HEK293 (cell line): ENCODE measurements around the gene RAB44.

Source experiments
- CTCF ChIA-PET: fragments of 350-600 bp; formaldehyde crosslinking; extraction: SDS; loops from one replicate; lab custom pipeline; 2021; ENCODE audit warnings: antibody characterized with exemption; lab: Yijun Ruan, JAX
- POLR2A ChIA-PET: fragments of 300-600 bp; formaldehyde crosslinking; extraction: SDS; loops from one replicate; lab custom pipeline; 2020; ENCODE audit warnings: antibody characterized with exemption, inconsistent platforms; lab: Yijun Ruan, JAX
- H3K27ac ChIP-seq: fragments of 200-500 bp; sonication (Bioruptor generic); 2 replicates; pipeline ENCODE4 v1.5.1; 2014; ENCODE audit warnings: low read depth, low read length, control low read depth, inconsistent platforms; ENCODE audit errors: extremely low read depth
- H3K36me3 ChIP-seq, 2 experiments: fragments of 200-500 bp in 1 of 2; sonication (Bioruptor generic) in 1 of 2; 1 replicate in 1 of 2; 2 replicates in 1 of 2; pipeline ENCODE4 v1.5.1; 2014 to 2017; ENCODE audit warnings: inconsistent platforms in 2 of 2, low read length in 2 of 2; ENCODE audit not compliant: control insufficient read depth in 2 of 2, insufficient read depth in 1 of 2
- H3K4me1 ChIP-seq: fragments of 200-500 bp; sonication (Bioruptor generic); 2 replicates; pipeline ENCODE4 v1.5.1; 2014; ENCODE audit warnings: mild to moderate bottlenecking, low read length, inconsistent platforms; ENCODE audit not compliant: control insufficient read depth, insufficient read depth
- H3K4me3 ChIP-seq: 2 replicates; pipeline ENCODE4 v1.5.1; 2011; ENCODE audit warnings: low read depth, mild to moderate bottlenecking, control low read depth, low read length, moderate library complexity
- H3K9me3 ChIP-seq: fragments of 200-500 bp; sonication (Bioruptor generic); 2 replicates; pipeline ENCODE4 v1.5.1; 2014; ENCODE audit warnings: low read depth, low read length, inconsistent platforms; ENCODE audit not compliant: control insufficient read depth, insufficient read depth
- BCL11B ChIP-seq: fragments of 450-650 bp; formaldehyde crosslinking; IDR thresholded peaks from 2 replicates; pipeline ENCODE4 v1.5.1; 2016; ENCODE audit warnings: low read depth, missing biosample characterization, missing genetic modification characterization
- GLI2 ChIP-seq: fragments of 450-650 bp; formaldehyde crosslinking; IDR thresholded peaks from 2 replicates; pipeline ENCODE4; 2017; ENCODE audit warnings: missing biosample characterization, missing genetic modification characterization, low read depth, borderline replicate concordance
- HOXD13 ChIP-seq: sonication (generic); formaldehyde crosslinking; IDR thresholded peaks from 2 replicates; pipeline ENCODE4 v1.8.0; 2022; ENCODE audit warnings: missing genetic modification reagents, borderline replicate concordance
- MZF1 ChIP-seq: fragments of 450-650 bp; formaldehyde crosslinking; IDR thresholded peaks from 2 replicates; pipeline ENCODE4 v1.5.1; 2017; ENCODE audit warnings: missing biosample characterization, missing genetic modification characterization, borderline replicate concordance
- SP3 ChIP-seq: fragments of 450-650 bp; formaldehyde crosslinking; IDR thresholded peaks from 2 replicates; pipeline ENCODE4 v1.5.1; 2016; ENCODE audit warnings: missing biosample characterization, missing genetic modification characterization
- ZBTB49 ChIP-seq: fragments of 450-650 bp; formaldehyde crosslinking; IDR thresholded peaks from 2 replicates; pipeline ENCODE4 v1.5.1; 2016; ENCODE audit warnings: missing biosample characterization, missing genetic modification characterization, low read depth
- ZNF138 ChIP-seq: fragments of 450-650 bp; formaldehyde crosslinking; IDR thresholded peaks from 2 replicates; pipeline ENCODE4 v1.5.1; 2016; ENCODE audit warnings: missing biosample characterization, missing genetic modification characterization, borderline replicate concordance
- ZNF155 ChIP-seq: fragments of 450-650 bp; formaldehyde crosslinking; IDR thresholded peaks from 2 replicates; pipeline ENCODE4 v1.5.1; 2016; ENCODE audit warnings: missing biosample characterization, missing genetic modification characterization
- ZNF175 ChIP-seq: fragments of 450-650 bp; formaldehyde crosslinking; IDR thresholded peaks from 2 replicates; pipeline ENCODE4 v1.5.1; 2016; ENCODE audit warnings: missing biosample characterization, missing genetic modification characterization
- ZNF248 ChIP-seq: fragments of 450-650 bp; formaldehyde crosslinking; IDR thresholded peaks from 2 replicates; pipeline ENCODE4 v1.5.1; 2017; ENCODE audit warnings: missing biosample characterization, missing genetic modification characterization
- ZNF37A ChIP-seq: fragments of 450-650 bp; IDR thresholded peaks from 2 replicates; pipeline ENCODE4 v1.5.1; 2018; ENCODE audit warnings: missing biosample characterization, missing genetic modification characterization
- ZNF423 ChIP-seq: fragments of 450-650 bp; formaldehyde crosslinking; IDR thresholded peaks from 2 replicates; pipeline ENCODE4 v1.5.1; 2016; ENCODE audit warnings: missing biosample characterization, missing genetic modification characterization
- ZNF610 ChIP-seq: fragments of 450-650 bp; formaldehyde crosslinking; IDR thresholded peaks from 2 replicates; pipeline ENCODE4 v1.5.1; 2016; ENCODE audit warnings: missing biosample characterization, missing genetic modification characterization, borderline replicate concordance
- ZNF629 ChIP-seq: fragments of 450-650 bp; formaldehyde crosslinking; IDR thresholded peaks from 2 replicates; pipeline ENCODE4 v1.5.1; 2017; ENCODE audit warnings: missing biosample characterization, missing genetic modification characterization
- ZNF701 ChIP-seq: fragments of 450-650 bp; formaldehyde crosslinking; IDR thresholded peaks from 2 replicates; pipeline ENCODE4 v1.5.1; 2016; ENCODE audit warnings: missing biosample characterization, missing genetic modification characterization
- ZNF843 ChIP-seq: fragments of 450-650 bp; formaldehyde crosslinking; IDR thresholded peaks from 2 replicates; pipeline ENCODE4 v1.5.1; 2016; ENCODE audit warnings: missing biosample characterization, missing genetic modification characterization
- ZSCAN18 ChIP-seq: fragments of 450-650 bp; formaldehyde crosslinking; IDR thresholded peaks from 2 replicates; pipeline ENCODE4 v1.5.1; 2016; ENCODE audit warnings: missing biosample characterization, missing genetic modification characterization
- ZSCAN23 ChIP-seq: fragments of 450-650 bp; formaldehyde crosslinking; IDR thresholded peaks from 2 replicates; pipeline ENCODE4 v1.5.1; 2016; ENCODE audit warnings: missing biosample characterization, missing genetic modification characterization
- TF ChIP-seq, protein P1 (sequence below): sonication (generic); formaldehyde crosslinking; IDR thresholded peaks from 2 replicates; pipeline ENCODE4 v1.8.1; 2022; ENCODE audit warnings: mild to moderate bottlenecking, moderate library complexity, missing genetic modification reagents
- TF ChIP-seq, protein P2 (sequence below): fragments of 450-650 bp; formaldehyde crosslinking; IDR thresholded peaks from 2 replicates; pipeline ENCODE4 v1.5.1; 2017; ENCODE audit warnings: missing biosample characterization, missing genetic modification characterization
- TF ChIP-seq, protein P3 (sequence below): fragments of 450-650 bp; formaldehyde crosslinking; IDR thresholded peaks from 2 replicates; pipeline ENCODE4 v1.5.1; 2016; ENCODE audit warnings: missing biosample characterization, missing genetic modification characterization
- TF ChIP-seq, protein P4 (sequence below): fragments of 450-650 bp; formaldehyde crosslinking; IDR thresholded peaks from 2 replicates; pipeline ENCODE4 v1.5.1; 2016; ENCODE audit warnings: missing biosample characterization, missing genetic modification characterization

Gene RAB44

DNA sequence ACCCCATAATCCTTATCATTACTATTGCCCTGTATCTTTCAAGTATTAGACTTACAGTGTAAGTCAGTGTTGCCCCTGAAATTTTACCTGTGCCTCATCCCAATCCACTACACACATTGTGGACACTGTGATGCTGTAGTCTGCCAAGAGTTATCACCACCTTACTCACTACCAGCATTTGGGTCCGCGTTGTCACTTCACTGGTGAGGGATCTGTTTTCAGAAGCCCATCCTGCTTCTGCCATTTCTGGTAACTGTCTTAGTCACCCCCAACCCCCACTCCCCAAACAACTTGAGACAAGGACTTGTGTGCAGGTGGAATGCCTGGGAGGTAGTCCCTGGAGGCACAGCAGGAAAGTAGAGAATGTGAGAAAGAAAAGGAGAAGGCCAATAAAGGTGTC is 6.0 kb upstream of the RAB44 start:
- Histone ChIP-seq H3K9me3 (no peaks in the 10 kb centered on the region), H3K27ac (no peak overlapping the region), H3K36me3 (peaks cover 5 to 9% of the 10 kb centered on the region in 2 experiments), H3K4me1 (no peaks in the 10 kb centered on the region), H3K4me3 (no peak overlapping the region)
- no peak for TF ChIP-seq MZF1 (tag by site-specific recombination)
- TF ChIP-seq ZBTB49 (tag by site-specific recombination): no peak
- TF ChIP-seq, protein P1, sequence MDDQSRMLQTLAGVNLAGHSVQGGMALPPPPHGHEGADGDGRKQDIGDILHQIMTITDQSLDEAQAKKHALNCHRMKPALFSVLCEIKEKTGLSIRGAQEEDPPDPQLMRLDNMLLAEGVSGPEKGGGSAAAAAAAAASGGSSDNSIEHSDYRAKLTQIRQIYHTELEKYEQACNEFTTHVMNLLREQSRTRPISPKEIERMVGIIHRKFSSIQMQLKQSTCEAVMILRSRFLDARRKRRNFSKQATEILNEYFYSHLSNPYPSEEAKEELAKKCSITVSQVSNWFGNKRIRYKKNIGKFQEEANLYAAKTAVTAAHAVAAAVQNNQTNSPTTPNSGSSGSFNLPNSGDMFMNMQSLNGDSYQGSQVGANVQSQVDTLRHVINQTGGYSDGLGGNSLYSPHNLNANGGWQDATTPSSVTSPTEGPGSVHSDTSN (CRISPR knock-in tag): no peak
- no peak for TF ChIP-seq ZNF37A (tag by site-specific recombination)
- TF ChIP-seq GLI2: no peak
- no peak for TF ChIP-seq ZNF843 (tag by site-specific recombination)
- ChIA-PET CTCF (no interaction called here), POLR2A (interaction anchor here (2.5 kb wide), 1 partner anchor 13 kb away, joined by 11 read pairs; the partner anchor contains the start of gene CDKN1A)

DNA sequence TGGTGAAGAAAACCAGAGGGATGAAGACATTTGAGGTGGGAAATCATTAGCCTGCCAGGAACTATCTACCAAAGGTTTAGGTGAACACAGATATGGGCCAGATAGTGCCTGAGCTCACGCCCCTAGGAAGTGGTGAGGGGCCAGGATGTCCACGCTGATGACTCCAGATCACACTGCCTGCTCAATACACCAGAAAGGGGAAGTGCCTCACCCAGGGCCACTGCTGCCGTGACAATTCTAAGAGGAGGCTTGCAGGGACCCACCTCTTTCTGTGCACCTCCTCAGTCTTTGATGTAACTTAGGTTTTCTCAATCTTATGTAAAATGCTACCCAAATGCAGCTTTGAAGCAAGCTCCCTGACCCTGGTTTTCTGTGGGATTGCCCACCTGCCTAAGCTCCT is 5.4 kb upstream of the RAB44 start:
- H3K4me3 ChIP-seq: no peak overlapping the region
- no peak overlapping the region for H3K27ac ChIP-seq
- H3K9me3 ChIP-seq: no peaks in the 10 kb centered on the region
- H3K36me3 ChIP-seq: peaks cover 3 to 5% of the 10 kb centered on the region in 2 experiments
- ChIA-PET POLR2A (interaction anchor here (0.6 kb wide), 1 partner anchor 83 kb away, joined by 3 read pairs; no protein-coding TSS in a partner anchor), CTCF (interaction anchor here (0.7 to 1.0 kb wide), 2 partner anchors 11 to 67 kb away, joined by 4 read pairs; no protein-coding TSS in a partner anchor)
- H3K4me1 ChIP-seq: no peaks in the 10 kb centered on the region
- no peak for TF ChIP-seq ZNF629 (tag by site-specific recombination)
- TF ChIP-seq ZNF155: no peak
- no peak for TF ChIP-seq ZNF175 (tag by site-specific recombination)
- TF ChIP-seq, protein P2, sequence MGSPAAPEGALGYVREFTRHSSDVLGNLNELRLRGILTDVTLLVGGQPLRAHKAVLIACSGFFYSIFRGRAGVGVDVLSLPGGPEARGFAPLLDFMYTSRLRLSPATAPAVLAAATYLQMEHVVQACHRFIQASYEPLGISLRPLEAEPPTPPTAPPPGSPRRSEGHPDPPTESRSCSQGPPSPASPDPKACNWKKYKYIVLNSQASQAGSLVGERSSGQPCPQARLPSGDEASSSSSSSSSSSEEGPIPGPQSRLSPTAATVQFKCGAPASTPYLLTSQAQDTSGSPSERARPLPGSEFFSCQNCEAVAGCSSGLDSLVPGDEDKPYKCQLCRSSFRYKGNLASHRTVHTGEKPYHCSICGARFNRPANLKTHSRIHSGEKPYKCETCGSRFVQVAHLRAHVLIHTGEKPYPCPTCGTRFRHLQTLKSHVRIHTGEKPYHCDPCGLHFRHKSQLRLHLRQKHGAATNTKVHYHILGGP (tag by site-specific recombination): no peak
- TF ChIP-seq ZNF248 (tag by site-specific recombination): no peak
- TF ChIP-seq ZNF138 (tag by site-specific recombination): no peak
- no peak for TF ChIP-seq ZSCAN18 (tag by site-specific recombination)
- TF ChIP-seq ZSCAN23 (tag by site-specific recombination): no peak
- TF ChIP-seq, protein P3, sequence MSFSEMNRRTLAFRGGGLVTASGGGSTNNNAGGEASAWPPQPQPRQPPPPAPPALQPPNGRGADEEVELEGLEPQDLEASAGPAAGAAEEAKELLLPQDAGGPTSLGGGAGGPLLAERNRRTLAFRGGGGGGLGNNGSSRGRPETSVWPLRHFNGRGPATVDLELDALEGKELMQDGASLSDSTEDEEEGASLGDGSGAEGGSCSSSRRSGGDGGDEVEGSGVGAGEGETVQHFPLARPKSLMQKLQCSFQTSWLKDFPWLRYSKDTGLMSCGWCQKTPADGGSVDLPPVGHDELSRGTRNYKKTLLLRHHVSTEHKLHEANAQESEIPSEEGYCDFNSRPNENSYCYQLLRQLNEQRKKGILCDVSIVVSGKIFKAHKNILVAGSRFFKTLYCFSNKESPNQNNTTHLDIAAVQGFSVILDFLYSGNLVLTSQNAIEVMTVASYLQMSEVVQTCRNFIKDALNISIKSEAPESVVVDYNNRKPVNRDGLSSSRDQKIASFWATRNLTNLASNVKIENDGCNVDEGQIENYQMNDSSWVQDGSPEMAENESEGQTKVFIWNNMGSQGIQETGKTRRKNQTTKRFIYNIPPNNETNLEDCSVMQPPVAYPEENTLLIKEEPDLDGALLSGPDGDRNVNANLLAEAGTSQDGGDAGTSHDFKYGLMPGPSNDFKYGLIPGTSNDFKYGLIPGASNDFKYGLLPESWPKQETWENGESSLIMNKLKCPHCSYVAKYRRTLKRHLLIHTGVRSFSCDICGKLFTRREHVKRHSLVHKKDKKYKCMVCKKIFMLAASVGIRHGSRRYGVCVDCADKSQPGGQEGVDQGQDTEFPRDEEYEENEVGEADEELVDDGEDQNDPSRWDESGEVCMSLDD: no peak
- TF ChIP-seq BCL11B: no peak
- TF ChIP-seq ZNF423 (tag by site-specific recombination): no peak
- no peak for TF ChIP-seq ZNF701 (tag by site-specific recombination)
- TF ChIP-seq SP3 (tag by site-specific recombination): no peak
- TF ChIP-seq, protein P4, sequence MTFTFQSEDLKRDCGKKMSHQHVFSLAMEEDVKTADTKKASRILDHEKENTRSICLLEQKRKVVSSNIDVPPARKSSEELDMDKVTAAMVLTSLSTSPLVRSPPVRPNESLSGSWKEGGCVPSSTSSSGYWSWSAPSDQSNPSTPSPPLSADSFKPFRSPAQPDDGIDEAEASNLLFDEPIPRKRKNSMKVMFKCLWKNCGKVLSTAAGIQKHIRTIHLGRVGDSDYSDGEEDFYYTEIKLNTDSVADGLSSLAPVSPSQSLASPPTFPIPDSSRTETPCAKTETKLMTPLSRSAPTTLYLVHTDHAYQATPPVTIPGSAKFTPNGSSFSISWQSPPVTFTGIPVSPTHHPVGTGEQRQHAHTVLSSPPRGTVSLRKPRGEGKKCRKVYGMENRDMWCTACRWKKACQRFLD (tag by site-specific recombination): no peak
- no peak for TF ChIP-seq ZNF610
- no peak for TF ChIP-seq HOXD13 (CRISPR knock-in tag)
